GM20000 (cell line): ENCODE data around the gene TBCB.

Source experiments
- DNase-seq: peaks from one replicate; pipeline ENCODE4 v3.0.0; 2012; ENCODE audit warnings: low spot score
- CTCF ChIP-seq: IDR thresholded peaks from 2 replicates; pipeline ENCODE4 v1.5.1; 2012; ENCODE audit warnings: mild to moderate bottlenecking, control low read depth; ENCODE audit errors: extremely low read depth, missing control alignments

Gene TBCB

DNA sequence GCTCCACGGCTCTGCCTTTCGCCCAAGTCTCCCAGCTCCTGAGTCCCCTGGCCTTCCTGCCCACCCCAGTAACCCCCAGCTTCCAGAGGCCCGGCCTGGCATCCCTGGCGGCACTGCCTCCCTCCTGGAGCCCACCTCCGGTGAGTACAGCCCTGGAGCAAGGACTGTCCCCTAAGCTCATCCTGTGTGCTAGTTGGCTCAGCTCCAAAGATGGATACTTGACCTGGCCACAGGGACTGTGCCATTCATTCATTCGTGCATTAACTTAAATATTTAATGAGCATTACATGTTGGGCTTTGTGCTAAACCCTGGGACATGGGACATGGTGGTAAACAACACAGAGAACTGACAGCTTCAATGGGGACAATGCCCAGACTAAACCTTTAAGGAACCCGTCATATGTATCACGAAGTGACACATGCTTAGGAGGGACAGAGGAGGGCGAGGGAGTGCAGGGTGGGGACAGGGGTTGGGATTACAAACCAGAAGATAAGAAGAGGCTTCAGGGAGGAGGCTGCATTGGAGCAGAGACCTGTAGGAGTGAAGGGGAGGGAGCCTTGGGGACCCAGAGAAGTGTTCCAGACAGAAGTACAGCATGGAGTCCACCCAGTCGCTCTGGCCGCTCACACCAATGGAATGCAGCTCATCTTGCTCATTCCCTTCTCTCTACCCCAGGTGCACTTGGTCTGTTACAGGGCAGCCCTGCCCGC is 11.3 kb upstream of the TBCB start:
- TF ChIP-seq CTCF: no peak
- DNase-seq: no peak

DNA sequence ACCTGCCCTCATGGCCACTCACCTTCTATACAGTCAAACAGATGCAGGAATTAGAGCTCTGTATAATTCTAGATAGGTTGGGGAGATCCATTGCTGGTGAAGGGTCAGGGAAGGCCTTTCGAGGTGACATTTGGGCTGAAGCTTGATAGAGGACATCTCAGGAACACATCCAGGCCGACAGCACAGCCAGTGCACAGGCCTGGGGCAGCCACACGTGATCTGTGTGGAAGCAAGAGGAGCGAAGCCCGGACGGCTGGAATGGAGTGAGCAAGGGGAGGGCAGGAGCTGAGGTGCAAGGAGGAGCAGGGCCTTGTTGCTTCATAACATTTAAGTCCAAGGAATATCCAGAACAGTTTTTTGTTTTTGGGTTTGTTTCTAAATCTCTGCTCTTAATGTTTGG is 8.8 kb upstream of the TBCB start:
- no peak for DNase-seq
- no peak for TF ChIP-seq CTCF

DNA sequence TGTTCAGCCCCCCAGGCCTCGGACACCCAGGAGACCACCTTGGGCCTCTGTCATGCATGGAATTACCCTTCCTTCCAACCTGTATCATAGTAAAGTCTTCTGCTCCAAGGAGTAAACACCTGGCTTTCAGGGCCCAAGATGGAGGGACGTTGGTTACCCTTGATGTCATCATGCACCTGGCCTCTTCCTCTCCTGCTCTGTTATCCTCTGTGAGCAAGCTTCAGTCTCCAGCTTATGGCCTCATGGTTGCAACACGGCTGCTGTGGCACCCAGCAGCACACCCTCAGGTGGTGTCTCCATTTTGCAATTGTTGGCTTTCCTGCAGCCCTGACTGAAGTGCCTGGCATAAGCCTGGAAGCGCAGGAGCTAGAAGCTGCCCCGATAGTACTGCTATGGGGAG is 8.3 kb upstream of the TBCB start:
- DNase-seq: no peak
- no peak for TF ChIP-seq CTCF

- DNase-seq: no peak
- no peak for TF ChIP-seq CTCF
These were observed 6.6 kb upstream of the TBCB start for GRCh38 chr19:36108684-36109083.

DNA sequence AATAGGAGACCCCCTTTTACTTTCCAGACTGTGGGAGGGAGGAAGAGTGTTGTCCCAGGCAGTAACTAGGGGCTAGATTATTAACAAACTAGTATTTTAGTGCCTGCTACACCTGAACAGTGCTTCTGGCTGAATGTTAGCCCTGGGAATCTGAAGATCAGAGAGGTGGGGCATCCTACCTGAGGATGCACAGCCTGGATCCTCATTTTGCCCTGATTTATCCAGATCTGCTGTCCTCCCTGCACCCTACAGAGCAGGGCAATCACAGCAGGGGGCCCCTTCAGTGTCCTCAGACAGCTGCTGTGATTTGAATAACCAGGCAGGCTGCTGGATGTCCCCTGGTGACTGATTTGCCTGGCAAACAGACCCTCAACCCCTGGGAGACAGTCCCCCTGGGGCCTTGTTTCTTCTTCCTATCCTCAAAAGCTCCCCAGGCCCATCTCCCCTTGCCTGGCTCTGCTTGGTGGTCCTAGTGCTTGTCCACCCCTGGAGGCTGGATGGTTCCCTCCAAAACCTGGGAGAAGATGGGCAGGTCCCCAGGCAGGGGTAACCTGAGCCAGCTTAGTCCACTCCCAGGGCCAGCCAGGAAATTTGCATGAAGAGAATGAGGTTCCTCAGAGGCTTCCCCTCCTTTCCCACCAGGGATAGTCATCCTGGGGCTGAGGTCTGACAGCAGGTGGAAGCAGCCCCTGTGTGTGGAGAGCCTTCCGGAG is 4.6 kb upstream of the TBCB start, which contains the start of gene OVOL3:
TSS of gene OVOL3 (plus strand) at position 657 of the 713 bp plus-strand sequence. CDS start 60 bp downstream, outside the sequence.
- no peak for TF ChIP-seq CTCF
- DNase-seq: no peak

- no peak for TF ChIP-seq CTCF
- DNase-seq: no peak
These were observed 4.1 kb upstream of the TBCB start for GRCh38 chr19:36111200-36111539.

- no peak for TF ChIP-seq CTCF
- DNase-seq: no peak
These were observed 2.6 kb upstream of the TBCB start for GRCh38 chr19:36112678-36113077.
